Measurements from ENCODE around the gene SCYGR1. TPM values are rescaled to one million over a fixed set of nuclear protein-coding genes. Genes with fewer than 3 reads are reported as not detected.

Gene SCYGR1
- polyA plus RNA-seq, 3 donors from 2014 or later, result not detected

DNA sequence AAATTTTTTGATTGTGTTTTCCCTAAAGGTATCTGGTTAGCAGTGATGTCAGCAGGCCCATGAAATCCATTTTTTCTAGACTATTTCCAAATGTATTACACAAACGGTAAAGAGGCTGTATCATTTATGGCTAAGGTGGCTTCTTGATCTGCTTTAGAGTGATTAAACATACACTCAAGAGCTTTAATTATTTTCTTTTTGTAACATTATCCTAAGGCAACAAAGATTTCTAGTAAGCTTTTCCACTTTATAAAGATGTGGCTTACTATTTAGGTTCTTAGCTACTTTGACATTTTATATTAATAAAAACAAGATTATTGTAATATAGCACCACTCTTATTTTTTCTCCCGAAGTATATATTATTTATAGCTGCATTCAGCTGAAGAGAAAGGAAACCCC lies 46.2 kb downstream of the SCYGR1 start:
- no peak overlapping the region for H3K4me3 Mint-ChIP-seq
- no peak overlapping the region for H3K27ac Mint-ChIP-seq
- H3K27me3 Mint-ChIP-seq (ENCODE audit: low read depth in 3 of 3), result no peaks in the 10 kb centered on the region
- no peaks in the 10 kb centered on the region for H3K9me3 Mint-ChIP-seq
- no peak for DNase-seq
- peaks cover 4 to 44% (median 17%) of the 10 kb centered on the region in 3 donors for H3K36me3 Mint-ChIP-seq
- no peaks in the 10 kb centered on the region for H3K4me1 Mint-ChIP-seq

DNA sequence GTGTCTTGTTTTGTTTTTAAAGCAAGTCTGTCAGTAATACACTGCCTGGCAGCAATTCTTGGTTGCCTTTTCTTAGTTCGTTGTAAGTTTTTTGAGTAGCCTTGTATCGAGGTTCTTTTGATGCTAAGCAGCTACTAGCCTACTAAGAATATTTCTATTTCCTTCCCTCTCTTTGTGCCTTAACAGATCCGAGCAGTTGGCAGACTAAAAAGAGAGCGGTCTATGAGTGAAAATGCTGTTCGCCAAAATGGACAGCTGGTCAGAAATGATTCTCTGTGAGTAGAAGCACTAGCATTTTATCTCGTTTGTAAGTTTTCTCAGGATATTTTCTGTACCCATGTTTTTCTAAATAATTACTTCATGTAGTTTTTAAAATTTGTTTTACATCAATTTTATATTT lies 47.6 kb downstream of the SCYGR1 start:
- Mint-ChIP-seq H3K36me3 (peaks cover 13 to 47% (median 23%) of the 10 kb centered on the region in 3 donors), H3K4me1 (no peaks in the 10 kb centered on the region), H3K27me3 (ENCODE audit: low read depth in 3 of 3) (no peaks in the 10 kb centered on the region), H3K27ac (no peak overlapping the region), H3K9me3 (no peaks in the 10 kb centered on the region), H3K4me3 (no peak overlapping the region)
- no peak for DNase-seq

DNA sequence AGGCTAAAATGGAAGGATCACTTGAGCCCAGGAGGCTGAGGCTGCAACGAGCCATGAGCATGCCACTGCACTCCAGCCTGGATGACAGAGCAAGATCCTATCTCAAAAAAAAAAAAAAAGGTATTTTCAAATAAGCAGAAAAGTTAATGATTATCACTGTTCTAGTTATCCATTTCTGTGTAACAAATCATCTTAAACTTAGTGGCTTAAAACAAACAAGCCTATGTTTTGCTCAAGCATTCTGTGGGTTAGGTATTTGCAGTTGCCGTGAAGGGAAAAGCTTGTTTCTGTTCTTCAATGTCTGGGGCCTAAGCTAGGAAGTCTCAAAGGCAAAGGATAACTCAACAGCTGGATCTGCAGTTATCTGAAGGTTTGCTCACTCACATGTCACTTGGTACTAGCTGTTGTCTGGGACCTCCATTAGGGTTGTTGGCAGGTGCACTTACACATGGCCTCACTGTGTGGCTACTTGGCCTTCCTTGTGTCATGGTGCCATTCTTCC lies 48.6 kb downstream of the SCYGR1 start:
- no peaks in the 10 kb centered on the region for H3K27me3 Mint-ChIP-seq (ENCODE audit: low read depth in 3 of 3)
- no peaks in the 10 kb centered on the region for H3K4me1 Mint-ChIP-seq
- no peak overlapping the region for H3K4me3 Mint-ChIP-seq
- H3K36me3 Mint-ChIP-seq, result peaks cover 14 to 55% (median 25%) of the 10 kb centered on the region in 3 donors
- H3K9me3 Mint-ChIP-seq, result no peaks in the 10 kb centered on the region
- H3K27ac Mint-ChIP-seq, result peak overlapping the region in 2 of 6 donors; percentile 9 to 29
- DNase-seq, result no peak

Other genes starting within 250 kb of the SCYGR1 start
- 1 to 10 TPM in 1 of 3 donors, under 1 TPM in 1, not detected in 1; 0.76 to 1.3 TPM for gene COL4A4, start 223.7 kb downstream of the SCYGR1 start, polyA plus RNA-seq
- under 1 TPM in 1 of 3 donors, not detected in 2; 0.10 TPM for gene COL4A3, start 223.3 kb downstream of the SCYGR1 start, polyA plus RNA-seq
- 100 to 1,000 TPM; 122 to 159 (median 148) TPM for gene MFF, start 62.7 kb downstream of the SCYGR1 start, polyA plus RNA-seq
- not detected for gene TM4SF20, start 8.6 kb downstream of the SCYGR1 start, polyA plus RNA-seq
- 10 to 100 TPM; 11.3 to 14.2 (median 12.8) TPM for gene AGFG1, start 84.2 kb upstream of the SCYGR1 start, polyA plus RNA-seq
- gene SCYGR2, start 210.9 kb upstream of the SCYGR1 start, polyA plus RNA-seq, result not detected
- gene SCYGR3, start 226.9 kb upstream of the SCYGR1 start, polyA plus RNA-seq, result not detected
- not detected for gene SCYGR4, start 229.5 kb upstream of the SCYGR1 start, polyA plus RNA-seq